ENCODE results near the gene PDLIM5.

Gene PDLIM5

GRCh38 chr4:94678896-94679295 is 227.2 kb downstream of the PDLIM5 start:
- TF ChIP-seq ZBTB7A (IDR thresholded peaks at IDR 0.05; ENCODE audit: low read depth): no peak
- TF ChIP-seq USF1 (IDR thresholded peaks at IDR 0.05): no peak

GRCh38 chr4:94680176-94680862 is 228.6 kb downstream of the PDLIM5 start:
- TF ChIP-seq REST (IDR thresholded peaks at IDR 0.05; ENCODE audit: low read depth) (no peak), CEBPB (IDR thresholded peaks at IDR 0.05) (no peak), NFIC (IDR thresholded peaks at IDR 0.05) (no peak), YY1 (IDR thresholded peaks at IDR 0.05; ENCODE audit: low read depth) (no peak), MAX (IDR thresholded peaks at IDR 0.05) (no peak), ZBTB7A (IDR thresholded peaks at IDR 0.05; ENCODE audit: low read depth) (no peak), CREB1 (IDR thresholded peaks at IDR 0.05; ENCODE audit: low read depth) (no peak), USF1 (IDR thresholded peaks at IDR 0.05) (no peak), RAD21 (IDR thresholded peaks at IDR 0.05; ENCODE audit: low read depth) (no peak), TEAD4 (IDR thresholded peaks at IDR 0.05) (no peak), FOXM1 (IDR thresholded peaks at IDR 0.05; ENCODE audit: borderline replicate concordance, low read depth) (no peak), EP300 (IDR thresholded peaks at IDR 0.05; ENCODE audit: borderline replicate concordance) (no peak), TCF12 (IDR thresholded peaks at IDR 0.05; ENCODE audit: low read depth) (no peak), TAF1 (IDR thresholded peaks at IDR 0.05; ENCODE audit: low read depth) (no peak), EGR1 (IDR thresholded peaks at IDR 0.05) (no peak)

- no peak for TF ChIP-seq TAF1 (IDR thresholded peaks at IDR 0.05; ENCODE audit: low read depth)
- no peak for TF ChIP-seq EGR1 (IDR thresholded peaks at IDR 0.05)
- no peak for TF ChIP-seq MAX (IDR thresholded peaks at IDR 0.05)
- no peak for TF ChIP-seq REST (IDR thresholded peaks at IDR 0.05; ENCODE audit: low read depth)
- TF ChIP-seq NFIC (IDR thresholded peaks at IDR 0.05): no peak
- no peak for TF ChIP-seq USF1 (IDR thresholded peaks at IDR 0.05)
- TF ChIP-seq ZBTB7A (IDR thresholded peaks at IDR 0.05; ENCODE audit: low read depth): no peak
- TF ChIP-seq RAD21 (IDR thresholded peaks at IDR 0.05; ENCODE audit: low read depth): no peak
- TF ChIP-seq EP300 (IDR thresholded peaks at IDR 0.05; ENCODE audit: borderline replicate concordance): no peak
- TF ChIP-seq TEAD4 (IDR thresholded peaks at IDR 0.05): no peak
- TF ChIP-seq CEBPB (IDR thresholded peaks at IDR 0.05): no peak
- TF ChIP-seq FOXM1 (IDR thresholded peaks at IDR 0.05; ENCODE audit: borderline replicate concordance, low read depth): no peak
- no peak for TF ChIP-seq CREB1 (IDR thresholded peaks at IDR 0.05; ENCODE audit: low read depth)
- TF ChIP-seq YY1 (IDR thresholded peaks at IDR 0.05; ENCODE audit: low read depth): no peak
- TF ChIP-seq TCF12 (IDR thresholded peaks at IDR 0.05; ENCODE audit: low read depth): no peak
Measured at GRCh38 chr4:94686086-94686485, 234.3 kb downstream of the PDLIM5 start.

- TF ChIP-seq TCF12 (IDR thresholded peaks at IDR 0.05; ENCODE audit: low read depth): no peak
- no peak for TF ChIP-seq REST (IDR thresholded peaks at IDR 0.05; ENCODE audit: low read depth)
- no peak for TF ChIP-seq TEAD4 (IDR thresholded peaks at IDR 0.05)
- TF ChIP-seq USF1 (IDR thresholded peaks at IDR 0.05): no peak
- TF ChIP-seq CREB1 (IDR thresholded peaks at IDR 0.05; ENCODE audit: low read depth): no peak
- TF ChIP-seq TAF1 (IDR thresholded peaks at IDR 0.05; ENCODE audit: low read depth): no peak
- TF ChIP-seq NFIC (IDR thresholded peaks at IDR 0.05): no peak
- TF ChIP-seq YY1 (IDR thresholded peaks at IDR 0.05; ENCODE audit: low read depth): no peak
- no peak for TF ChIP-seq ZBTB7A (IDR thresholded peaks at IDR 0.05; ENCODE audit: low read depth)
- TF ChIP-seq RAD21 (IDR thresholded peaks at IDR 0.05; ENCODE audit: low read depth): no peak
- TF ChIP-seq FOXM1 (IDR thresholded peaks at IDR 0.05; ENCODE audit: borderline replicate concordance, low read depth): no peak
- no peak for TF ChIP-seq MAX (IDR thresholded peaks at IDR 0.05)
- TF ChIP-seq CEBPB (IDR thresholded peaks at IDR 0.05): no peak
- TF ChIP-seq EP300 (IDR thresholded peaks at IDR 0.05; ENCODE audit: borderline replicate concordance): no peak
- TF ChIP-seq EGR1 (IDR thresholded peaks at IDR 0.05): no peak
Measured at GRCh38 chr4:94689155-94689860, 237.6 kb downstream of the PDLIM5 start.
